Natural killer cell (primary cell): ENCODE measurements around the gene ZNF236. TPM values are rescaled to one million over a fixed set of nuclear protein-coding genes. Genes with fewer than 3 reads are reported as not detected.
A peak's percentile ranks its signal among the peaks of the same experiment; 100 is the strongest.

Source experiments
- ATAC-seq, 3 donors: fragments of 150-1000 bp in 2 of 3; fragments of 200-7000 bp in 1 of 3; cut with Tn5 transposase; 1 replicate in 1 of 3; 2 replicates in 2 of 3; pipeline ENCODE4 v1.10.0; 2021; ENCODE audit warnings: mild to moderate bottlenecking in 2 of 3, moderate library complexity in 2 of 3
- DNase-seq, 2 donors: peaks; one replicate each; pipeline versions ENCODE4 v3.0.0 to v3.0.0-alpha.2; 2013 to 2021; ENCODE audit warnings: mixed read lengths in 1 of 2
- H3K27ac ChIP-seq: one replicate; pipeline ENCODE4 v1.5.1; 2013; ENCODE audit warnings: mild to moderate bottlenecking, low read length
- H3K27me3 ChIP-seq: one replicate; pipeline ENCODE4 v1.6.1; 2013; ENCODE audit warnings: low read length; ENCODE audit not compliant: control insufficient read depth, insufficient read depth
- H3K36me3 ChIP-seq: one replicate; pipeline ENCODE4 v1.6.1; 2013; ENCODE audit warnings: low read length; ENCODE audit not compliant: control insufficient read depth, insufficient read depth
- H3K4me1 ChIP-seq: one replicate; pipeline ENCODE4 v1.6.1; 2013; ENCODE audit warnings: low read length; ENCODE audit not compliant: control insufficient read depth, insufficient read depth
- H3K4me3 ChIP-seq: one replicate; pipeline ENCODE4 v1.5.1; 2013; ENCODE audit warnings: low read length
- H3K9me3 ChIP-seq: one replicate; pipeline ENCODE4 v1.6.1; 2013; ENCODE audit warnings: low read length; ENCODE audit not compliant: control insufficient read depth, insufficient read depth
- H3K27ac Mint-ChIP-seq, 2 donors: one replicate each; pipeline ENCODE4 v1.8.0; 2022; ENCODE audit warnings: mild to moderate bottlenecking in 2 of 2, mixed read lengths in 2 of 2, moderate library complexity in 1 of 2
- H3K27me3 Mint-ChIP-seq, 2 donors: one replicate each; pipeline ENCODE4 v1.8.0; 2022; ENCODE audit warnings: low read depth in 2 of 2, mixed read lengths in 2 of 2
- H3K36me3 Mint-ChIP-seq: one replicate; pipeline ENCODE4 v1.8.0; 2022; ENCODE audit warnings: mixed read lengths
- H3K4me1 Mint-ChIP-seq, 2 donors: one replicate each; pipeline ENCODE4 v1.8.0; 2022; ENCODE audit warnings: mixed read lengths in 2 of 2
- H3K4me3 Mint-ChIP-seq: one replicate; pipeline ENCODE4 v1.8.0; 2022; ENCODE audit warnings: mild to moderate bottlenecking, moderate library complexity, mixed read lengths
- H3K9me3 Mint-ChIP-seq, 2 donors: one replicate each; pipeline ENCODE4 v1.8.0; 2022; ENCODE audit warnings: mixed read lengths in 2 of 2
- WGBS: methylation state at CpG from one replicate; pipeline ENCODE4 v1.1.7; 2013; ENCODE audit warnings: missing lambda C conversion rate; ENCODE audit not compliant: insufficient coverage; 5-methylcytosine and 5-hydroxymethylcytosine counted together
- intact Hi-C: fragments of 100-400 bp; cut with micrococcal nuclease; formaldehyde crosslinking; loops from one replicate; pipeline ENCODE4 v1.14.2; 2022
- total RNA-seq, 4 donors: library from RNA; stranded (reverse); fragments of 120-200 nt in 1 of 4; gene quantifications; one replicate each; pipeline versions ENCODE4 v1.2.3 to v1.2.4, GENCODE V29; 2013 to 2022
- TF ChIP-seq, protein P1 (sequence below): fragments of 200-600 bp; IDR thresholded peaks from one replicate; pipeline ENCODE4 v1.8.0; 2022; ENCODE audit warnings: antibody characterized with exemption

The ZNF236 gene
- total RNA-seq, 3 donors from 2014 or later (not counting 1 experiment from before 2014, with no cell fraction given) = 35.1 to 42.2 (median 39.7) TPM

DNA sequence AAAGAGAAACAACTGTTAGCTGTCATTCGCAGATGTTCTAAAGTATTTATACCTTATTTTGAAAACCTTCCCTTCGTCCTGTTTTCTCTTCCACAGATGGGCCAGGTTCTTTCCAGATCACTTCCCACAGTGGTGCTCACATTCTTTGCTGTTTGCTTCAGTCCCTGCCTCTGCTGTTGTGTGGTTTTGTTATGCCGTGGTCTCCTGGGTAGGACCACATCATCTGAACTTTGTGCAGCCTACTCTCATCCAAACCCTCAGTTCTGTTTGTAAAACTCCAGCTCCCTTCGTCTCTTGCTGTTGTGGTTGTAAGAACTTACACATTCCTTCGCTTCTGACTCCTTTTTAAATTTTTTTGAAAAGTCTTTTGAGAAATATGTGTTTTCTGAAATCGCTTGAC, 38.1 kb downstream of the ZNF236 start:
- Mint-ChIP-seq H3K4me3 (no peak overlapping the region), H3K36me3 (peaks cover 8% of the 10 kb centered on the region), H3K4me1 (peaks cover 7 to 16% of the 10 kb centered on the region in 2 donors), H3K9me3 (peaks cover 0 to 3% of the 10 kb centered on the region in 2 donors), H3K27me3 (no peaks in the 10 kb centered on the region), H3K27ac (peak overlapping the region in 1 of 2 donors; percentile 33)
- no peaks in the 10 kb centered on the region for H3K27me3 ChIP-seq
- H3K36me3 ChIP-seq = peaks cover 15% of the 10 kb centered on the region
- no peak for DNase-seq
- intact Hi-C loops = no loop called here
- H3K27ac ChIP-seq = no peak overlapping the region
- TF ChIP-seq, protein P1, sequence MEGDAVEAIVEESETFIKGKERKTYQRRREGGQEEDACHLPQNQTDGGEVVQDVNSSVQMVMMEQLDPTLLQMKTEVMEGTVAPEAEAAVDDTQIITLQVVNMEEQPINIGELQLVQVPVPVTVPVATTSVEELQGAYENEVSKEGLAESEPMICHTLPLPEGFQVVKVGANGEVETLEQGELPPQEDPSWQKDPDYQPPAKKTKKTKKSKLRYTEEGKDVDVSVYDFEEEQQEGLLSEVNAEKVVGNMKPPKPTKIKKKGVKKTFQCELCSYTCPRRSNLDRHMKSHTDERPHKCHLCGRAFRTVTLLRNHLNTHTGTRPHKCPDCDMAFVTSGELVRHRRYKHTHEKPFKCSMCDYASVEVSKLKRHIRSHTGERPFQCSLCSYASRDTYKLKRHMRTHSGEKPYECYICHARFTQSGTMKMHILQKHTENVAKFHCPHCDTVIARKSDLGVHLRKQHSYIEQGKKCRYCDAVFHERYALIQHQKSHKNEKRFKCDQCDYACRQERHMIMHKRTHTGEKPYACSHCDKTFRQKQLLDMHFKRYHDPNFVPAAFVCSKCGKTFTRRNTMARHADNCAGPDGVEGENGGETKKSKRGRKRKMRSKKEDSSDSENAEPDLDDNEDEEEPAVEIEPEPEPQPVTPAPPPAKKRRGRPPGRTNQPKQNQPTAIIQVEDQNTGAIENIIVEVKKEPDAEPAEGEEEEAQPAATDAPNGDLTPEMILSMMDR = no peak
- no peaks in the 10 kb centered on the region for H3K4me1 ChIP-seq
- H3K4me3 ChIP-seq = no peak overlapping the region
- no peaks in the 10 kb centered on the region for H3K9me3 ChIP-seq
- no peak for ATAC-seq
- 93% methylated on average over 3 of the region's 6 CpGs for WGBS

DNA sequence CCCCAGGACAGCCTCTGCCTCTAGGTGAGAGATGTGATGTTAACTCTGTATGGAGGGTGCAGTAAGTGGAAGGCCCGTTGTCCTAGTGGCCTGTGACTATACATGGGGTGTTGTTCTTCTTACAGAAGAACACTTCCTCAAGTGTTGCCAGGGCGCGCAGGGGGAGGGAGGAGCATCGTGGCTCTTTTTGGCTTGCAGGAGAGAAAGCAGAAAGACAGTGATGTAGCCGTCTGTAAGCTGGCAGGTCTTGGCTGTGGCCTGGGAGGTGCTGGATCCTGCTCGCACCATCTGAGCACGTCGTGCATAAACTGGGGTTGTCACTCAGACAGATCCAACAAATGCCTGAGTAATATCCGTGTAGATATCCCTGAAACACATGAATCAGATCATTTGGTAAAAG, 44.3 kb downstream of the ZNF236 start:
- peaks cover 0 to 18% of the 10 kb centered on the region in 2 donors for H3K4me1 Mint-ChIP-seq
- intact Hi-C loops = no loop called here
- H3K27me3 Mint-ChIP-seq = no peaks in the 10 kb centered on the region
- H3K36me3 ChIP-seq = peaks cover 32% of the 10 kb centered on the region
- peaks cover 18% of the 10 kb centered on the region for H3K36me3 Mint-ChIP-seq
- H3K9me3 ChIP-seq = no peaks in the 10 kb centered on the region
- H3K27me3 ChIP-seq = no peaks in the 10 kb centered on the region
- H3K27ac Mint-ChIP-seq = no peak overlapping the region
- DNase-seq (no peak), ATAC-seq (no peak)
- H3K4me1 ChIP-seq = no peaks in the 10 kb centered on the region
- H3K4me3 Mint-ChIP-seq = no peak overlapping the region
- H3K4me3 ChIP-seq = no peak overlapping the region
- H3K9me3 Mint-ChIP-seq = peaks cover 0 to 3% of the 10 kb centered on the region in 2 donors
- TF ChIP-seq, protein P1 = no peak
- no peak overlapping the region for H3K27ac ChIP-seq
- 84% methylated on average over 9 of the region's 9 CpGs for WGBS

DNA sequence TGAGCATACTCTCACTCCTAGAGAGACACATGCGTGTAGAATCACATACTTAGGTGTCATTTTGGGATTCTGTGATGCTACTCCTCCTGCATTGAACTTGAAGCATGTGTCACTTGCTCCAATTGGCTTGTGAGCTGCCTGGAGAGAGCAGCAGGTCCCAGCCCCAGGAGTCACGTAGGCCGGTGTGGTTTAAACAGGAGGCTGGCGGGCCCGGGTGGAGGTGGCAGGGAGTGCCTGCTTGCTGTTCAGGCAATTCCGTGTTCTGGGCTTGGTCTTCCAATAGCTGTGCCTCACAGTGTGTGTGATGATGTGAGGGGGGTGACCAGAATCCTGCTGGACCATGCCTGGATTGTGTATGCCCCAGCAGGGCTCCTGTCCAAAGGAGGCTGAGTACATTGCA, 51.0 kb downstream of the ZNF236 start:
- no peaks in the 10 kb centered on the region for H3K27me3 Mint-ChIP-seq
- H3K4me1 ChIP-seq = no peaks in the 10 kb centered on the region
- DNase-seq (no peak), ATAC-seq (no peak)
- H3K4me3 Mint-ChIP-seq = no peak overlapping the region
- H3K27me3 ChIP-seq = no peaks in the 10 kb centered on the region
- TF ChIP-seq, protein P1 = no peak
- no peak overlapping the region for H3K4me3 ChIP-seq
- intact Hi-C loops = no loop called here
- no peaks in the 10 kb centered on the region for H3K9me3 Mint-ChIP-seq
- H3K36me3 Mint-ChIP-seq = peaks cover 10% of the 10 kb centered on the region
- H3K27ac Mint-ChIP-seq = no peak overlapping the region
- no peaks in the 10 kb centered on the region for H3K9me3 ChIP-seq
- 95% methylated on average over 6 of the region's 6 CpGs for WGBS
- peaks cover 0 to 7% of the 10 kb centered on the region in 2 donors for H3K4me1 Mint-ChIP-seq
- peaks cover 35% of the 10 kb centered on the region for H3K36me3 ChIP-seq
- H3K27ac ChIP-seq = no peak overlapping the region

DNA sequence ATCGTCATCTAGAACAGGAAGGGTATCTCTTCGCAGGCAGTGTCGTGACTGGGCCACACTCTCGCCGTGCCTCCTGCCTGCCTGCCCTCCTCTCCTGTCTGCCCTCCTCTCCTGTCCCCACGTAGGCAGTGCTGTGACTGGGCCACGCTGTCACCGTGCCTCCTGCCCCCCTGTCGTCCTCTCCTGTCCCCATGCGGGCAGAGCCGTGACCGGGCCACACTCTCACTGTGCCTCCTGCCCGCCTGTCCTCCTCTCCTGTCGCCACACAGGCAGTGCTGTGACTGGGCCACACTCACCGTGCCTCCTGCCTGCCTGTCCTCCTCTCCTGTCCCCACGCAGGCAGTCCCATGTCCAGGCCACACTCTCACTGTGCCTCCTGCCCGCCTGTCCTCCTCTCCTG, 51.4 kb downstream of the ZNF236 start:
- Histone ChIP-seq H3K4me3 (no peak overlapping the region), H3K27ac (no peak overlapping the region), H3K27me3 (no peaks in the 10 kb centered on the region), H3K9me3 (no peaks in the 10 kb centered on the region), H3K4me1 (no peaks in the 10 kb centered on the region), H3K36me3 (peaks cover 32% of the 10 kb centered on the region)
- intact Hi-C loops = no loop called here
- Mint-ChIP-seq H3K4me3 (no peak overlapping the region), H3K36me3 (peaks cover 10% of the 10 kb centered on the region), H3K27ac (peak overlapping the region in 1 of 2 donors; percentile 9), H3K4me1 (peaks cover 0 to 7% of the 10 kb centered on the region in 2 donors), H3K9me3 (no peaks in the 10 kb centered on the region), H3K27me3 (no peaks in the 10 kb centered on the region)
- WGBS = 97% methylated on average over 17 of the region's 17 CpGs
- no peak for DNase-seq
- TF ChIP-seq, protein P1 = no peak
- ATAC-seq = no peak
